CD4-positive, alpha-beta T cell treated with Interleukin-17A for 1 hour (primary cell): ENCODE data around the gene GBF1.
"Not testable (repeated sequence)": the region's sequence is repeated elsewhere in the genome, so short reads cannot be mapped to it uniquely, and the experiment has no call there.

Experiments used
- DNase-seq: peaks from one replicate; pipeline ENCODE4 v3.0.0-alpha.2; 2020

Gene GBF1

GRCh38 chr10:102306006-102306405 is 60.7 kb downstream of the GBF1 start:
- no peak for DNase-seq

GRCh38 chr10:102306710-102307109 is 61.4 kb downstream of the GBF1 start:
- no peak for DNase-seq

GRCh38 chr10:102308318-102308717 is 63.0 kb downstream of the GBF1 start:
- not testable (repeated sequence) for DNase-seq

- DNase-seq, result no peak
Observed at GRCh38 chr10:102309236-102309635, 63.9 kb downstream of the GBF1 start.

- DNase-seq, result no peak
Observed at GRCh38 chr10:102309916-102310315, 64.6 kb downstream of the GBF1 start.

GRCh38 chr10:102310361-102311024 is 65.2 kb downstream of the GBF1 start:
- DNase-seq, result no peak

GRCh38 chr10:102311025-102311420 is 65.7 kb downstream of the GBF1 start:
- DNase-seq, result no peak

- no peak for DNase-seq
Observed at GRCh38 chr10:102312683-102313082, 67.4 kb downstream of the GBF1 start.

GRCh38 chr10:102313221-102313896 is 68.0 kb downstream of the GBF1 start:
- no peak for DNase-seq

GRCh38 chr10:102314801-102315200 is 69.5 kb downstream of the GBF1 start:
- DNase-seq, result no peak

- no peak for DNase-seq
Observed at GRCh38 chr10:102316421-102316820, 71.1 kb downstream of the GBF1 start.

GRCh38 chr10:102322914-102323313 is 77.6 kb downstream of the GBF1 start:
- peak; percentile 53 for DNase-seq

GRCh38 chr10:102324061-102324460 is 78.7 kb downstream of the GBF1 start:
- no peak for DNase-seq

GRCh38 chr10:102326031-102326430 is 80.7 kb downstream of the GBF1 start:
- DNase-seq, result no peak

GRCh38 chr10:102327002-102327401 is 81.7 kb downstream of the GBF1 start:
- no peak for DNase-seq

GRCh38 chr10:102327641-102328040 is 82.3 kb downstream of the GBF1 start:
- no peak for DNase-seq

- DNase-seq, result no peak
Observed at GRCh38 chr10:102332772-102333171, 87.4 kb downstream of the GBF1 start.

GRCh38 chr10:102334101-102334500 is 88.8 kb downstream of the GBF1 start:
- DNase-seq, result no peak

- DNase-seq, result no peak
Observed at GRCh38 chr10:102335184-102335583, 89.9 kb downstream of the GBF1 start.

- no peak for DNase-seq
Observed at GRCh38 chr10:102341038-102341688, 95.8 kb downstream of the GBF1 start.

- no peak for DNase-seq
Observed at GRCh38 chr10:102342458-102342857, 97.1 kb downstream of the GBF1 start.

GRCh38 chr10:102342958-102343357 is 97.6 kb downstream of the GBF1 start:
- no peak for DNase-seq

GRCh38 chr10:102344067-102344466 is 98.7 kb downstream of the GBF1 start:
- DNase-seq, result no peak

GRCh38 chr10:102347236-102347828 is 102.0 kb downstream of the GBF1 start:
- no peak for DNase-seq
